AG08396 (cell line): ENCODE measurements around the gene PCNX4.
"Not testable (repeated sequence)": the region's sequence is repeated elsewhere in the genome, so short reads cannot be mapped to it uniquely, and the experiment has no call there.

Experiments used
- DNase-seq: peaks from one replicate; pipeline ENCODE4 v3.0.0; 2012; ENCODE audit warnings: low spot score, mixed read lengths

Gene PCNX4

DNA sequence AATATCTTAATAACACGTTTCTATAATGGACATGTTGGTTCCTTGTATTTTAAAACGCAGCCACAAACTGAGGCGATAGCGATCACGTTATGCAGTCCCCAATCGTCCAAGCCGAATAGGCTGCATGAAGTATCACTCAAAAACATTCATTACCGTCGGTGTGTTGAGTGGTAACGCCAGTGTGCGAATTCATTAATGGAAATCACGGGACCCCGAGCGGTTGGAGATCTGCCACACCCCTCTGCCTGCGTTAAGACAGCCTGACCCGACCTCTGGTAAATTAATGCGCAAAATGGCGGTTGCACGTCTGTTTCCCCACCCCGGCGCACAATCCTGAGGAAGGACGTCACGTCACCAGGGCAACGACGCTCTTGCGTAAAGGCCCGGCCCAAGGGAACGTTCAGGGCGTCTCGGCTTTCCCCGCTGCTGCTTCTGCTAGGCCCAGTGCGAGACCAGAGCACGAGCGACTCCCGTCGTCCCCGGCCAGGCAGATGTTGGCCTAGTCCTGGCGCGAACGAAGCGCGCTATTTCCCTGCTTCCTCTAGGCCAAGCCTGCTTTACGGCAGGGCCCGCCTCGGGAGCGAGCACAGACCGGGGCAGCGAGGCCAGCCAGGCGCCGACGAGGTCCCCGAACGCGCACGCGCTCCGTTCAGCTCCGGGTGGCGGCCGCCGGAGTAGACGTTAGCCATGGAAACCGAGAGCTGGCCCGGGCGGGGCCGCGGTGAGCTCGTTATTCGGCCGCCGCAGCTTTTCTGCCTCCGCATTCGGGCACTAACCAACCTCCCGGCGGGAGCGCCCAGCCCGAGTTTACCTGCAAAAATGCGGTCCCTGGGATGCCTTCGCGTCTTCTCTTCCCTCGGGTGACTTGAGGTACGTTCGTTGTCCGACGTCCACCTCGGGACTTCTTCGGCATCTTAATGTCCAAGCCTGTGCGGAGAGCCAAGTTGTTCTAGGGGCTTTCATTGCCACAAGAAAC is at the start of gene PCNX4:
Gene PCNX4 (plus strand): TSS at position 374 of the 976 bp plus-strand sequence. CDS start 15,716 bp downstream, outside the sequence.
- peak; percentile 93 for DNase-seq

DNA sequence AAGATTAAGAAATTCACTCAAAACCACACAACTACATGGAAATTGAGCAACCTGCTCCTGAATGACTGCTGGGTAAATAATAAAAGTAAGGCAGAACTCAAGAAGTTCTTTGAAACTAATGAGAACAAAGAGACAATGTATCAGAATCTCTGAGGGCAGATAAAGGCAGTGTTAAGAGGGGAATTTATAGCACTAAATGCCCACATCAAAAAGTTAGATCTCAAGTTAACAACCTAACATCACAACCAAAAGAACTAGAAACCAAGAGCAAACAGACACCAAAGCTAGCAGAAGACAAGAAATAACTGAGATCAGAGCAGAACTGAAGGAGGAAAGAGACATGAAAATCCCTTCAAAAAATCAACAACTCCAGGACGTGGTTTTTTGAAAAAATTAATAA is 43.7 kb upstream of the PCNX4 start:
- not testable (repeated sequence) for DNase-seq

DNA sequence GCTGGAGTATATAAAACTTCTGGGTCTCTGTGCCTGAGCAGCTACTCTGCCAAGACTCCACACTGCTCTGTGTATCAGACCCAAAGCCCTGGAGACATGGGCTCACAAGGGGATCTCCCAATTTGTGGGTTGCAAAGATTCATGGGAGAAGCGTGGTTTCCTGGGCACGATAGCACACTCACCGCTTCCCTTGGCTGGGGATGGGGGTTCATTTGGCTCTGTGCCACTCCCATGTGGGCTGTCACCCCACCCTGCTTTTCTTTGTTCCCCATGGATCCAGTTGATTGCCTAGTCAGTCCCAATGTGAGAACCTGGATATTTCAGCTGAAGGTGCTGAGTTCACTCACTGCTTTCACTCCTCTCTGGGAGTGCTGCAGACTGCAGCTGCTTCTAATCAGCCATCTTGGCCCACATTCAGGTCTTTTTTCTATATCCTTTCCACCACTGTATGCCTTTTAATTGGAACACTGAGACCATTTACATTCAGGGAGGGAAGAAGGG is 40.0 kb upstream of the PCNX4 start:
- no peak for DNase-seq

DNA sequence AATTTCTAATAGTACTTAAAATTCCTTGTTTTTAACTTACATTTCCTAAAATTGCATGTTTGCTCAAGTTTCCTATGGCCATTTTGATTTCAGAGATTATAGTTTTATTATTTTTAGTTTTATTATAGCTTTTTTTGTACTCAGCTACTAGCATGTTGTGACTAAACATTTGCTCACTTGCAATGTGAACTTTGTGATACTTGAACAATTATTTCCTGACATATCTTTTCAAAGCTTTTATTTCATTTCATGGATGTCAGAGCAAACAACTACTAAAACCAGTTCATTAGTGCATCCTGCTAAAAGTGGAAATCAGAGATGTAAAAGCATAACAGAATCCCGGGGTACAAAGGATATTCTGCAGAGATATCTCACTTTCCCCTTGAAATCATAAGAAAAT is 33.6 kb upstream of the PCNX4 start:
- no peak for DNase-seq

DNA sequence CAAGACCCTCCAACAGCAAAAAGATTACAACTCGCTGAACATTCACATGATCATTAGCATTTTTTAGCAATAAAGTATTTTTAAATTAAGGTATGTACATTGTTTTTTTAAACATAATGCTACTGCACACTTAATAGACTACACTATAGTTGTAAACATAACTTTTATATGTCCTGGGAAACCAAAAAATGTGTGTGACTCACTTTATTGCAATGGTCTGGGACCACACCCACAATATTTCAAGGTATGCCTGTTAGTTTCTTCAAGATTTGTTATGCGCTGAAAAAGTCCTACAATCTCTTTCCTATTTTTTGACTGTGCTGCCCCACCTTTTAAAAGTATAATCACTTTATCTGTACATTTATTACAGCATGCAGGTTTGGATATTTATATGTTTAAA is 30.4 kb upstream of the PCNX4 start:
- no peak for DNase-seq

DNA sequence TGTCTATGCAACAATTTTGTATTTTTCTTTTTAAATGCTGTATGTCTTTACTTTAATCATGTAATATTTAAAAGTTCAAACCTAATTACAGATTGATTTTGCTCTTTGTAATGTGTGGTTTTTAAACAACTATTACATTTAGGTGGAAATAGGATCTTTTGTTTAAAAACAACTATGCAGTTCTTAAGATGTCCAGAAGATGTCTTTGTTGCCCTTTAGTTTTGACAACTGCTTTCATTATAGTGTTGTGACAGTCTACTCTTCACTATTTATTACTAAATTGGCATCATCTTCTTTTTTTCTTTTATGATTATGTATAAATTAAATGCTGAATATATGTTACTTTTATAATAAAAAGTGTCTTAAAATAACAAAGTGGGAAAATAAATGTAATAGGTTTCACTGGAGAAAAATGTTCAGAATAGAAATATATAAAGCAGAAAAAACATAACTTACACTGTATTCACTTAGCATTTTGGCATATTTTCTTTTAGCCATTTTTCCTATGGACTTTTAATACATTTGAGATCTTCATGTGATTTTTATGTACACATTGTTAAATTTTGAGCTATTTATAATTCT is 27.1 kb upstream of the PCNX4 start:
- DNase-seq, result no peak

DNA sequence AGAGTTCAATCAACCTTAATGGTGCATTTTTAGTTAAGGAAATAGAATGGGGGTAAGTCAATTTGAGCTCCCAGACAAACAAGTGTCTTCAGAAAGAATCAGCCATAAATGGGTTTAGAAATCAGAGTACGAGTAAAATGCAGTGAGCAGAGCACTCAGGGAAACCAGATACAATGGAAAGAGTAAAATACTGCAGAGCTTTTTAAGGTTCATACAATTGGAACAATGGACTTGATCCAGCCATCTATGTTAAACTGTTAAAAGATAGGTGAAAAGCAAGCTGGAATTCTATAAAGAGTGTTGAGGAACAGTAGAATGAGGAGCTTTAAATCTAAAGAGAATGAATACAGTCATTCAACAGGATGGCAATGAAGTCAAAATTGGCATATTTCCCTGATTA is 23.8 kb upstream of the PCNX4 start:
- DNase-seq, result no peak

DNA sequence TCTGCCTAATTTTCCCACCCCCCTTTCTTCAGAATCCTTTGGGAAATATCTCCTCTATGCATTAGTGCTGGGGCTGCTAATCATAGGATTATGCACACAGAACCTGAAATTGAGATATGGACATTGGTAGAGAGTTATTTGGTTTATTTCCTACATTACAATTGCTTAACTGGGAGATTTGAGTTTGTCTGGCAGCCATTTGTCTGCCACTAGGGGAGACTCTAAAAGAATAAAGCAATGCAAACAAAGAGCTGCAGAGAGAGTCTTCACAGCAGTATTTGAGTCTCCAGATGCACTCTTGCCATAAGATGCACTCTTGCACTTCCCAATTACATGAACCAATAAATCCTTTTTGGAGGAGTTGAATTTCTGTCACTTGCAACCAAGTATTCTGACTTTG is 12.0 kb upstream of the PCNX4 start:
- no peak for DNase-seq

DNA sequence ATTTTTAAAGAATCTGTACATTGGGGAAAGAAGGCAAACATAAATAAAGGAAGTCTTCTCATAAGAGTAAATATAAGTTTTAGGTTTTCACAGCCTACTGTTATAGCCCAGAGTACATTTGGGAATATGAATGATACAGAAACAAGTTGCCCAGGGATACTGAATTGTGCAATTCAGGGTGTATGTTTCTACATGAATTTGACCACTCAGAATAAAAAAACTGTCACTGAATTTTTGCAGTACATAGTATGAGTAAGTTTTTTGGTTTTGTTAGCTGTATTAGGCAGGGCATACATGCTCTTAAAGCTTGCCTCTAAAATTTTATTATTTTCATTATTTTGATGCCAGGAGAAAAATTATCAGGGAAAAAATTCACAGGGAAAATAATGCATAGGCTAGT is 6.6 kb upstream of the PCNX4 start:
- no peak for DNase-seq

DNA sequence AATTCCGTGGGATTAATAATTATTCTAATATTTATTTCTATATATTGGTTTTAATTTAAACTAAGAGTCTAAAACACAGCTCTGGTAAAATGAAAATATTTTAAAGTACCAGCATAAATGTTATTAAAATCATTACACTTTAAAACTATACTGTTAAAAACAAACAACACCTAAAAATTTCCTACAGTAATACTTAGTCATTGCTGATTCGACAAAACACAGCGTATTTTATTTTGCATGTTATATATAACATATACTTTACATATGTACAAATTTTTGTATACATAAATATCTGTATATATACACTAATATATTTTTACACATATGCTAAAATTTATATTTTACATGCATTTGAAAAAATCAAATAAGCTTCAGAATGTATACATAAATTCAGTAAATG is 6.0 kb upstream of the PCNX4 start:
- DNase-seq, result no peak

DNA sequence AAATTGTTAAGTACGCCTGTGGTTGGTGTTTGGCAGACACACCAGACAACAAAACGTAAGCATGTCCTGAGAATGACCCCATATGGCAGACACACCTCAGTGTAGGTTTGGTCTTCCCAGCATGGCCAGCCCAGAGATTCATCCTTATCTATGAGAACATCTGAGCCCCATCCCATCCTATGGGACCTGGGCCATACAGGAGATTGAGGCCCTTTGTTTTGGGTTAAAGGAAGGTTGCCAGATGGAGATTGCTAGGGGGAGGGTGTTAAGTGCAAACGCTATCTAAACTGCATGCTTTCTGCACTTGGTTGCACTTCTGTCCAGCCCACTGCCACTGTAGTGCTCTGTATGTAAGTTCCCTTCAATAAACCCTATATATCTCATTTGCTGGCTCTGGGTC is 4.1 kb upstream of the PCNX4 start:
- DNase-seq, result no peak

DNA sequence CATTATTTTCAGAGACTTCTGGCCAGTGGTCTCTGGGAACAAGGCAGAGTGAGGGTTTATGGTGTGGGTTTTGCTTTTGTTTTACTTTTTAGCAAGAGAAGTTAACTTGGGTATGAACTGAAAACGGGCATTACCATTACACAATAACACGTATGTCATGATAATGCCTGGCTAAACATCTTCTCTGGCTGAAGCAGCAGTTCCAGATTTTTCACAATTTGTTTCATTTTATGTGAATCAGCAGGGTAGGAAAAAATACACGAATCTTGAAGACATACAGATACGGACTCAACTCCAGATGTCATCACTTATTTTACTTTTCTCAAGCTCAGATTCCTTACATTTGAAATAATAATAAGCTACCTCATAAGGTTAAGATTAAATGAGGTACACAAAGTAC is 2.5 kb upstream of the PCNX4 start:
- no peak for DNase-seq

DNA sequence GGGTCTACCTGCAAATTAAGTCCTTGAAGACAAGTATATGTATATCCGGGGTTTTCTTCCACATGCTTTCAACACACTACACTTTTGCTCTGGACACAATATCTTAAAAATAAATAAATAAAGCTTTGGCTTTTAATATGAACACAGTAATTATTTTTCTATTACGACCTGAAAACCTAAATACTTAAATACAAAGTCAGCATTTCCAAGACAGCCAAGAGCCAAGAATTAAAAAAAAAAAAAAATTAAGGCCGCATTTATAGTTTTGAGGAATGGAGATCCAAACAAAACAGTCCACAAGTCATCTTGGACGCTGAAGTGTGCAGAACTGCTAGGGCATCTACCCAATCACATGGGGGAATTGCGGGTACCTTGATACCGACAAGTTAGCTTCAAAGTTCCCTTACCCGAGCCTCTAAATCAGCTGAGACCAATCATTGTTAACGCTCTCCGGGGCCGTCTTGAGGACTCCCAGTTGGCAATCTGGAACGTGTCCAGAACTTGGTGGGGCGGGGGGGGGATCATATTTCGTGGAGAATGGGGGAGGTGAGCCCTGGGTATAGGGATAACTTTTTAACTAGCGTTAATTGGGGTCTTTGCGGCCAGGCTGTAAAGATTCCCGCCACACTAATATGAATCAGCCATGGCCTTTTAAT is 731 bp upstream of the PCNX4 start:
- peak; percentile 60 for DNase-seq

DNA sequence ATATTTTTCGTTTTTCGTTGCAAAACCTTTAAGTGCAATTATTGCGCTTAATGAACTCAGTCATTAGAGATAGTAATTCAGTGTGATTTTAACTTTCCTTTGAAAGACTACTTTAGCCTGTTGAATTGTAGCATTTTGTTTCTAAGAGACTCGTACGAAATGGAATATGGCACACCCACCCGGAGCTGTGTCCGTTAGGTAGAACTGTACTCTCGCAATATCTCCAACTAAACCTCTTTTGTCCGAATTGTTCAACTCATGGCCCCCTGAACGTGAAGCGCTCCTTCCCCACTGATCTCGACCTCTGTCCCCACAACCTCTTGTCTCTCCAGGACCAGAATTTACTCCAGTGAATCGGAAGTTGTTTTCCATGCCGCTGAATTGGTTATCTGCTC is 800 bp downstream of the PCNX4 start:
- no peak for DNase-seq

DNA sequence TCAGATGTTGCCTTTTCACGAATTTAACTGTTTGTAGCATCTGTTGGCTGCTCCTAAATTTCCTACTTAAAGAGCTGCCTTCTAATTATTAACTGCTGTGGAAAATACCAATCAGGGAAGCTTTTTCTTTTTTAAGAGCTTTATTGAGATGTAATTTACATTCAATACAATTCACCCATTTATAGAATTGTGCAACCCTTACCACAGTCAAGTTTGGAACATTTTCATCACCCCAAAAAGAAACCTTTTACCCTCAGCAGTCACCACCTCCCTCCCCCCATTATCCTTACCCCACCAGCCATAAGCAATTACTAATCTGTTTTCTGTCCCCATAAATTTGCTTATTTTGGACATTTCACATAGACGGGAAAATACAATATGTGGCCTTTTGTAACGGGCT is 1.4 kb downstream of the PCNX4 start:
- DNase-seq, result no peak

DNA sequence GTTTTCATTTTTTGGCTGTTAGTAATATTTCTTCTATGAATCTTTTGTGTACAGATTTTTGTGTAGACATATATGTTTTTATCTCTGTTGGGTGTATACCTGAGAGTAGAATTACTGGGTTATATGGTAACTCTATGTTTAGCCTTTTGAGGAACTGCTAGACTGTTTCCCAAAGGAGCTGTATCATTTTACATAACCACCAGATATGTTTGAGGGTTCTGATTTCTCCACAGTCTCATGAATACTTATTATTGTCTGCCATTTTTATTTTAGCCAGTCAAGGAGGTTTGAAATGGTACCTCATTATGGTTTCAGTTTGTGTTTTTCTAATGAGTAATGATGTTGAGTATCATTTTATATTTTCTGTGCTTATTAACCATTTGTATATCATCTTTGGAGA is 1.9 kb downstream of the PCNX4 start:
- no peak for DNase-seq

DNA sequence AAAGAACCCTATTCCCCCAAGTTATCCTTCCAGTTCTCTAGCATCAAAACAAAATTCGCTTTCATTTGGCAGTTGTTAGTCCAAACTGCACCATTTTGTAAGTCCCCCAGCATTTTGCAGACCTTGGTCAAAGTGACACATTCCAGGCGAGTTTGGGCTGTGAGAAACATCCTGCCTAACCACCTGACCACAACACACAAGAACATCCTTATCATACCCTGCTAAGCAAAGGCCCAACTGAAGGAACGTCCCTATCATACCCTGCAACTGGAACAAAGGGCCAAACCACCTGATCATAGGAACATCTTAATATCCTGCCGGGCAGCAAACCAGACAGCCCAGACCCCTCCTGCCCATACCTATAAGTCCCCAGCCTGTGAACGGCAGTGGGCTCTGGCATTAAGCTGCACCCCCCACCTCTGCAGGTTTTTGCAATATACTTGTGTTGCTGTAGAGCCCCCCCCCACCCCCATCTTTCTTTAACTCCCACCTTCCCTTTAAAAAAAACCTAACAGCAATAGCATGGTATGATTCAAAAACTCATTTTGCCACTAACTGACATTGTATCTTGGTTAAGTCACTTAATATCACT is 2.7 kb downstream of the PCNX4 start:
- no peak for DNase-seq

DNA sequence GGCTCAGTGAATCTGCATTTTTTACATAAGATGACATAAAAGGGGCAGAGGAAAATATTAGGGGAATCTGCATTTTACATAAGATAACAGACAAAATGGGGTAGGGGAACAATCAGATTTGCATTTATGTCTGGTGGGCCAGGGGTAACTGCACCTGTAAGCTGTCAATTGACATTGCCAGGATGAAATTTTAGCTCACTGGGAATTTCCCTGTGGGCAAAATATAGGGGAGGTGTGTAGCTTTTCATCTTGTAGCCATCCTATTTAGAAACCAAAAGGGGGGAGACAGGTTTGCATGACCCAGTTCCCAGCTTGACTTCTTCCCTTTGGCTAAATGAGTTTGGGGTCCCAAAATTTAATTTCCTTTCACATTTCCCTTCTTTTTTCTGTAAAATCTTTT is 3.5 kb downstream of the PCNX4 start:
- DNase-seq, result no peak

DNA sequence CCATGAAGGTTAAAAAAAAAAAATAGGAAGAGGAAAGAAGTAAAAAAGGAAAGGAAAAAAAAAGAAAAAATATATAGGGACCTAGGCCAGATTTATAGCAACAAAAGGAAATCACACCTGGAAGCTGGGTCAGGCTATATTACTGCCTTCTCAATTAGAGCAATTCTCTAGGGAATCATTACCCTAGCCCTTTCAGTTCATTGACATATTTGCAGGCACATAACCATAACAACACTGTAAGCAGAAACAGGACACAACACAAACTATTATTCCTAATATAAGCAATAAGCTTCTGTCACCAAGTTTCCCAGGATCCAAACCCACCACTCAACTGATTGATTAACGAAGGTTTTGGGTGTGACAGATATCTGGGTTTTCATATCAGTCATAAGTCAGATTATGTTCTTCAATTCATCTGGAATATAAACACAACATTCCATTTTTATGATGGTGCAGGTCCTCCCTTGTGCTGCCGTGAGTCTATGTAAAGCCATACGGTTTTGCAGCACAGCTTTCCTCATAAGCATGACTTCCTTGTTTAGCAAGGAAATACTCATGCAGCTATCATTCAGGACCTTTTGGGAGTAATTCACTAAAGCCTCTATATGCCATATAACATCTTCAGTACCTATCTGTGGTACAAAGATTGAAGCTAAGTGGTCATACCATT is 4.2 kb downstream of the PCNX4 start:
- peak; percentile 31 for DNase-seq

DNA sequence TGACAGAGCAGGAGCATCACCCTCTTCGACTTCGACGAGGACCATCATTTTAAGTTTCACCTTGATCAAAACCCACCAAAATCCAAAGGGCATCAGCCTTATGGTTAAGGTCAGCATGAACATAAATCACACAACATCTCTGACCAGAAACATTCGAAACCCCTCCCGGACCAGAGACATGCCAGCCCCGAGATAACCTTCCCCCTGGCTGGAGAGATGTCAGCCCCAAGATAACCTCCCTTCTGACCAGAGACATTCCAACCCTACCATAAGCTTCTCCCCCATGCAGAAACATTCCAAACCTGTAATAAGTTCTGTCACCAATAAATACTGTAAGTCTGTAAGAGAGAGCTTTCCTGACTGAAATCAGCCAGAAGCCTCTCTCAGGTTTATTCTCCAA is 6.3 kb downstream of the PCNX4 start:
- DNase-seq, result no peak

DNA sequence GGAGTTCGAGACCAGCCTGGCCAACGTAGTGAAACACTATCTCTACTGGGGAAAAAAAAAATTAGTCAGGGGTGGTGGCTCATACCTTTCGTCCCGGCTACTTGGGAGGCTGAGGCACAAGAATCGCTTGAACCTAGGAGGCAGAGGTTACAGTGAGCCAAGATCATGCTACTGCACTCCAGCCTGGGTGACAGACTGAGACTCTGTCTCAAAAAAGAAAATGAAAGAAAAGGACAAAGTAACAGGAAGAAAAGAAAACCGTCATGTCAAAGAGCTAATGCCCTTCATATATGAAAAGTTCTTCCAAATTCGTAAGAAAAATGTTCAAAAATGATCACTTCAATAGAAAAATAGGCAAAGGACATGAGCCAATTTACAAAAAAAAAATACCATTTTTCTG is 8.1 kb downstream of the PCNX4 start:
- DNase-seq, result not testable (repeated sequence)

DNA sequence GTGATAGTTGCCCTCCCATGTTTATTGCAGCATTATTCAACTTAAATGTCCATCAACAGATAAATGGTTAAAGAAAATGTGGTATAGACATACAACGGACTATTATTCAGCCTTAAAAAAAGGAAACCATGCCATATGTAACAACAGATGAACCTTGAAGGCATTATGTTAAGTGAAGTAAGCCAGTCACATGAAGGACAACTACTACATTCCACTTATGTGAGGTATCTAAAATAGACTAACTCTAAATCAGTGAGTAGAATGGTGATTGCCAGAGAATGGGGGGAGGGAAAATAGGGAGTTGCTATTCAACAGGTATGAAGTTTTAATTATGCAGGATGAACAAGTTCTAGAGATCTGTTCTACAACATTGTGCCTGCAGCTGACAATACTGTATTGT is 10.1 kb downstream of the PCNX4 start:
- DNase-seq, result no peak
